ENCODE data around the gene KREMEN2.

KREMEN2 gene

DNA sequence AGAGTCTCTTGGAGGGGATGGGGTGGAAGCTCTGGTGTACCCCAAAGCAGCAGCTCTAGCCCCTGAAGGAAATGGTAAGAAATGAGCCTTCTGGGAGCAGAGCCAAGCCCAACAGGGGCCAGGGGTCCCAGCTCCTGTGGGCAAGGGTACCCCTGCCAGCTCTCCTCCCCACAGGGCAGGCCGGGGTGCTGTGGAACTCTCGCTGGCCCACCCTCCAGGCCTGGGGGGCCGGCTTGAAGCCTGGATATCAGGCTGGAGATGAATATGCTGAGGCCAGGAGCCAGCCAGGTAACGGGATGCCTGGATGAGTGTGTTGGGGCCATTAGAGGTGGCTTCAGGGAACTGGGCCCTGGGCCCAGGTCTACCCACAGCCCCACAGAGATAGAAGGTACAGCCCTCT lies 36.5 kb downstream of the KREMEN2 start:
- Histone ChIP-seq H3K4me1 (ENCODE audit: control insufficient read depth in 1 of 2, insufficient read depth in 2 of 2, low read length in 2 of 2) (peaks cover 0 to 4% of the 10 kb centered on the region in 2 donors), H3K4me3 (ENCODE audit: low read depth in 1 of 2, low read length in 2 of 2) (no peak overlapping the region), H3K9me3 (ENCODE audit: control insufficient read depth in 1 of 2, low read length in 2 of 2) (no peaks in the 10 kb centered on the region), H3K36me3 (ENCODE audit: control insufficient read depth in 1 of 2, insufficient read depth in 2 of 2, low read length in 2 of 2) (no peaks in the 10 kb centered on the region), H3K27me3 (ENCODE audit: low read depth, low read length) (no peaks in the 10 kb centered on the region), H3K27ac (ENCODE audit: low read length) (no peak overlapping the region)

DNA sequence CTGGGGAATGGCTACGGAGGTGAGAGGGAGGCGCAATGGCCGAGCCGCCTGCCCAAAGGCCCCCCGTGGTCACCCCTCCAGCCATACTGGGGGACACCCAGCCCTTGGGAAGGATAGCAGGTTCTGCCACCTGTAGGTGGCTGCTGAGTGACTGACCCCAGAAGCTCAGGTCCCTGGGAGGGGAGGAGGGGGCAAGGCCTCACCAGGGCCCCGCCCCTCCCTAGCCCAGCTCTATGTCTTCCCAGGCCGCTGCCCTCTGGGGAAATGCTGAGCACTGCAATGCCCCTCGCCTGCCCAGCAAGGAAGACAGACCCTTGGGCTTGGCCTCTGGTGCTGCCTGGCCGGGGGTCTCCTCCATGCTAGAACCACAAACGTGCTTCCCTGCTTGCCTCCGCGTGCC lies 37.2 kb downstream of the KREMEN2 start:
- Histone ChIP-seq H3K27me3 (ENCODE audit: low read depth, low read length) (no peaks in the 10 kb centered on the region), H3K27ac (ENCODE audit: low read length) (no peak overlapping the region), H3K36me3 (ENCODE audit: control insufficient read depth in 1 of 2, insufficient read depth in 2 of 2, low read length in 2 of 2) (no peaks in the 10 kb centered on the region), H3K9me3 (ENCODE audit: control insufficient read depth in 1 of 2, low read length in 2 of 2) (no peaks in the 10 kb centered on the region), H3K4me3 (ENCODE audit: low read depth in 1 of 2, low read length in 2 of 2) (no peak overlapping the region), H3K4me1 (ENCODE audit: control insufficient read depth in 1 of 2, insufficient read depth in 2 of 2, low read length in 2 of 2) (peaks cover 0 to 4% of the 10 kb centered on the region in 2 donors)

DNA sequence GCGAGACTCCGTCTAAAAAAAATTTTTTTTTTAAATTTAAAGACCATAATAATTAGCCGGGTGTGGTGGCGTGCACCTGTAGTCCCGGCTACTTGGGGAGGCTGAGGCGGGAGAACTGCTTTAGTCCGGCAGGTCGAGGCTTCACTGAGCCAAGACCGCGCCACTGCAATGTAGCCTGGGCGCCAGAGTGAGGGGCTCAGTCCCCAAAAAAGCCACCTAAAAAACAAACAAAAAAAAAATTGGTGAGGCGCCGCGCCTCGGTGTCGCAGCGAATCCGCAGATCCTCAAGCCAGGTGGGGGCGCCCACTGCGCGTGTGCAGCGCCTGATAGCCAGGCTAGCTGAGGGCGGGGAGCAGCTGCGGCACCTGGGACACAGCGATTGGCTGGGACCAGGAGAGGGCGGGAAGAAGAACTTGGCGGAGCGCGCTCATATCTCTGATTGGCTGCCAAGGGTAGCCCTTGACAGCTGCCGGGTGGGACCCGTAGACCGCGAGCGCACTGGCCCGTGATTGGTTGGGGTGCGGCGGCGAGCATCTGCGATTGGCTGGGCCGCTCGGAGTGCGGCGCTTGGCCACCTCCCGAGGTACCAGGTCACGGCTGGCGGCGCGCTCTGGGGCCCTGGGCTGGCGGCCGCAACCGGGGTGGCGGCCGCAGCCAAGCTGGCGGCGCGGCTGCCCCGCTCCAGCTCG lies 39.7 kb downstream of the KREMEN2 start:
- H3K9me3 ChIP-seq (ENCODE audit: control insufficient read depth in 1 of 2, low read length in 2 of 2), result no peaks in the 10 kb centered on the region
- H3K27ac ChIP-seq (ENCODE audit: low read length), result no peak overlapping the region
- peaks cover 3% of the 10 kb centered on the region for H3K27me3 ChIP-seq (ENCODE audit: low read depth, low read length)
- H3K4me3 ChIP-seq (ENCODE audit: low read depth in 1 of 2, low read length in 2 of 2), result no peak overlapping the region
- peaks cover 5 to 6% of the 10 kb centered on the region in 2 donors for H3K4me1 ChIP-seq (ENCODE audit: control insufficient read depth in 1 of 2, insufficient read depth in 2 of 2, low read length in 2 of 2)
- no peaks in the 10 kb centered on the region for H3K36me3 ChIP-seq (ENCODE audit: control insufficient read depth in 1 of 2, insufficient read depth in 2 of 2, low read length in 2 of 2)

DNA sequence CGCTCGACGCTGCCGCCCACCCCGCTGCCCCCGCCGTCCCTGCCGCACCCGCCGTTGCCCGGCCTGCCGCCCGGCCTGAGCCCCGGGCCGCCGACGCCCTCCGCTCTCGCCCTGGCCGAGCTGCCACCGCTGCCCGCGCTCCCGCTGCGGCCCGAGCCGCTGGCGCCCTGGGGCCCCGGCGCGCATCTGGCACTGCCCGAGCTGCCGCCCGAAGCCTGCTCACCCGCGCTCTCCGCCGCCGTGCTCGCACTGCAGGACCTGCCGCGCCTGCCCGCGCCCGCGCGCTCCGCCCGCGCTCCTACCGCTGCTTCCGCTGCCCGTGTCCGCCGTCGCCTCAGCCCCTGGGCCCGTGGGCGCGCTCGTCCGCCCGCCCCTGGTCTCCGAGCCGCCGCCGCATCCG lies 40.2 kb downstream of the KREMEN2 start:
- H3K9me3 ChIP-seq (ENCODE audit: control insufficient read depth in 1 of 2, low read length in 2 of 2), result no peaks in the 10 kb centered on the region
- peaks cover 3% of the 10 kb centered on the region for H3K27me3 ChIP-seq (ENCODE audit: low read depth, low read length)
- no peaks in the 10 kb centered on the region for H3K36me3 ChIP-seq (ENCODE audit: control insufficient read depth in 1 of 2, insufficient read depth in 2 of 2, low read length in 2 of 2)
- H3K4me3 ChIP-seq (ENCODE audit: low read depth in 1 of 2, low read length in 2 of 2), result no peak overlapping the region
- no peak overlapping the region for H3K27ac ChIP-seq (ENCODE audit: low read length)
- peaks cover 5 to 7% of the 10 kb centered on the region in 2 donors for H3K4me1 ChIP-seq (ENCODE audit: control insufficient read depth in 1 of 2, insufficient read depth in 2 of 2, low read length in 2 of 2)

DNA sequence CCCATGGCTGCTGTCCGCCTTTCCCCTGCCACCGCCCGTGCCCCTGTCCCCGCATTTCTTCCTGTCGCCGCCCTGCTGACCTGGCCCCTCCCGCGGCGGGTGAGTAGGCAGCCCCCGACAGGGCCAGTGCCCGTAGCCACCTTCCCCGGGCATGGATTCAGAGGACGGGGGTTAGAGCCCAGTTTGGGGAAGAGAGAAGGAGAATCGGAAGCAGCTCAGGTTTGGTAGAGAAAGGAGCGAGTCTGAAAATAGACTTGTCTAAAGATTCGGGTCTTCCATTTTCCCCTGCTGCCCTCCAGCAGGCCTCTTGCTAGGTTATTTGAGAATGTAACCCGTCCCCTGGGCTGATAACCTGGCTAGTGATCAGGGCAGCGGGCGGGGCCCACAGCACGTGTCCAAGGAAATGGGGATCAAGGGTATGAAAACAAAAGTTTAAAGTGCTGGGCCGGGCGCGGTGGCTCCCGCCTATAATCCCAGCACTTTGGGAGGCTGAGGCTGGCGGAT lies 40.8 kb downstream of the KREMEN2 start:
- no peaks in the 10 kb centered on the region for H3K36me3 ChIP-seq (ENCODE audit: control insufficient read depth in 1 of 2, insufficient read depth in 2 of 2, low read length in 2 of 2)
- H3K27ac ChIP-seq (ENCODE audit: low read length), result peak overlapping the region; percentile 31
- no peaks in the 10 kb centered on the region for H3K9me3 ChIP-seq (ENCODE audit: control insufficient read depth in 1 of 2, low read length in 2 of 2)
- peaks cover 3% of the 10 kb centered on the region for H3K27me3 ChIP-seq (ENCODE audit: low read depth, low read length)
- H3K4me3 ChIP-seq (ENCODE audit: low read depth in 1 of 2, low read length in 2 of 2), result peak overlapping the region; percentile 32 to 48
- peaks cover 5 to 7% of the 10 kb centered on the region in 2 donors for H3K4me1 ChIP-seq (ENCODE audit: control insufficient read depth in 1 of 2, insufficient read depth in 2 of 2, low read length in 2 of 2)

DNA sequence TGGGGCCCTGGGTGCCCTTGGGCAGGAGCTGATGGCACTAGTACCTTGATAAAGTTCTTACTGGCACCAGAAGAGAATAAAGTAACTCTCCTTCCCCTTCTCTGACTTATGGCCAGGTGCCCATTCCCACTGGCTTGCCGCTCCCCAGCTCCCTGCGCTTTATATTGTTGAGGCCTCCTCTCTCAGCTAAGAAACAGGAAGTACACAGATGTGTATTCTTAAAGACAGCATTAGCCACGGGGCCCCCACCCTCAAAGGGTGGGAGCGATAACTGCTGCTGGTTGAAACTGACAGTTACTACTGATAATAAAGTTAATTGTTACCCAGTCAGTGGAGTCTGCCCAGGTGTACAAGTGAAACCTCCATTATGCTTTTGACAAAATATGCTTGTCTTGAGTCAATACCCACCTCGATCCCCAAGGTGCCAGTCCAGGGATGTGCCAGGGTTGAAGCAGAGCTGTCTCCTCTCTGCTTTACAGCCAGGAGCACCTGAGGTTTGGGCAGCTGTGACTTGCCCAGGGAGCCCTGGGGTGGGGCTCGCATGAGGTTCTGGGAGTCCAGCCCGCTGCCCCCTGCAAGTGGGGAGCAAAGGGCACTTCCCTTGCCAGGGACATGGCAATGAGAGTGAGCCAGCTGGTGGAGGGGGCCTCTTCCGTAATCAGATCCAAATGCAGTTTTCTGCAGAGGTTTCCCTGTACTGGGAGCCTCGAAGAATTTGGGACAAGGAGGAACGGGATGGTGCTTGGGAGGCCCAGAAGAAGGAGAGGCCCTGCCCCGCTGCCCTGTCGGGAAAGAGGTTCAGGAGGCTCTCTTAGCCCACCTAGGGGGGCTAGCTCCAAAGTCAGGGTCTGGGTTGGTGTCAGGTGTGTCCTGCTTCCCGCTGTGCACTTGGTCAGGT lies 43.2 kb downstream of the KREMEN2 start:
- H3K4me3 ChIP-seq (ENCODE audit: low read depth in 1 of 2, low read length in 2 of 2), result no peak overlapping the region

DNA sequence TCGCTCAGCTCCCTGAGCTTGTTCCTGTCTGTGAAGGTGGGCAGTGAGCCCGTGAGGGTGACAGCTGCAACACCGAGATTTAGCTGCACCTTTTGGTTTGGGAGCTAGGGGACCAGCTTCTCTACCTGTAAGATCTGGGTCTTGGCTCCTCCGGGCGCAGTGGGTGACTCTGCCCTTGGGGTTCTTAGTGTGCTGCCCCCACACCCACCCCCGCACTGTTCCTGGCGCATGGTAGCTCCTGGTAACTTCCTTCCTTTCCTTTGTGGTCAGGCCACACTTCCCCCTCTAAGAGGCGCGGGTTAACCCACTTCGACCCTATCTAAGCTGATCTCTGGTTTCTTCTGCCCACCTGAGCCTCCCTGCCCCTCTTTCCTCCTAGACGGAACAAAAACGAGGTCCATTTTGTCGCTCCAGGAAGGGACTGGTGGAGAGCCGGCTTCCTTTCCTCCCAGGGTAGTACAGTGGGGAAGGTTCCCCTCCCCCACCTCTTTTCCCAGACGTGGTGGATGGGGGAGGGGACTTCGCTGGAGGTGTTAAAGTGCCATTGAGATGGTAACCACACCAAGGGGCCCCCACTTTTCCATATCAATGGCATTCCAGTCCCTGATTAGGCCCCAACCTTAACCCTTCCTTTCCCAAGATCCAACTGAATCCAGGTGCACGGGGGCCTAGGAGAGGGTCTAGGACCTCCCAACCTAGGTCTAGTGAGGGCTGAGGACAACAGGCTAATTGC lies 44.0 kb downstream of the KREMEN2 start:
- Histone ChIP-seq H3K4me1 (ENCODE audit: control insufficient read depth in 1 of 2, insufficient read depth in 2 of 2, low read length in 2 of 2) (peaks cover 5 to 7% of the 10 kb centered on the region in 2 donors), H3K9me3 (ENCODE audit: control insufficient read depth in 1 of 2, low read length in 2 of 2) (no peaks in the 10 kb centered on the region), H3K36me3 (ENCODE audit: control insufficient read depth in 1 of 2, insufficient read depth in 2 of 2, low read length in 2 of 2) (no peaks in the 10 kb centered on the region), H3K27me3 (ENCODE audit: low read depth, low read length) (peaks cover 15% of the 10 kb centered on the region), H3K27ac (ENCODE audit: low read length) (peak overlapping the region; percentile 74), H3K4me3 (ENCODE audit: low read depth in 1 of 2, low read length in 2 of 2) (peak overlapping the region; percentile 9 to 28)

More for the DNA sequence above, 43.2 kb downstream of the KREMEN2 start:
- Histone ChIP-seq H3K27ac (ENCODE audit: low read length) (peak overlapping the region; percentile 74), H3K27me3 (ENCODE audit: low read depth, low read length) (peaks cover 9% of the 10 kb centered on the region), H3K36me3 (ENCODE audit: control insufficient read depth in 1 of 2, insufficient read depth in 2 of 2, low read length in 2 of 2) (no peaks in the 10 kb centered on the region), H3K9me3 (ENCODE audit: control insufficient read depth in 1 of 2, low read length in 2 of 2) (no peaks in the 10 kb centered on the region), H3K4me1 (ENCODE audit: control insufficient read depth in 1 of 2, insufficient read depth in 2 of 2, low read length in 2 of 2) (peaks cover 5 to 7% of the 10 kb centered on the region in 2 donors)

DNA sequence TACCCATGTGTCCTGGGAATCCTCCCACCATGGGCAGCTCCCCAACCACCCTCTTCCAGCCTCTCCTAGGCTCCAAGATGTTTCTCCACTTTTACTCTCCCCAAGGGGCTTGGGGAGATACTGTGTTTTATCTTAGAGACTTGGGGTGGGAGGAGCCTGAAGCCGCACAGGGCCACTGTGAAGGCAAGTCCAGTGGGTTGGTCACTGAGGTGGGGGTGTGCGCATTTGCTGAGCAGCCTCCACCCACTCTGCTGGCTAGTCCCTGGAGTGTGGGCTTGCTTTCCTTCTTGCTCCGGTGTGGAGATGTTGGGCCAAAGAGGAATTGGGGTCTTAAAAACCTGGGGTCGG lies 44.6 kb downstream of the KREMEN2 start:
- no peaks in the 10 kb centered on the region for H3K9me3 ChIP-seq (ENCODE audit: control insufficient read depth in 1 of 2, low read length in 2 of 2)
- peaks cover 16% of the 10 kb centered on the region for H3K27me3 ChIP-seq (ENCODE audit: low read depth, low read length)
- no peaks in the 10 kb centered on the region for H3K36me3 ChIP-seq (ENCODE audit: control insufficient read depth in 1 of 2, insufficient read depth in 2 of 2, low read length in 2 of 2)
- peaks cover 5 to 7% of the 10 kb centered on the region in 2 donors for H3K4me1 ChIP-seq (ENCODE audit: control insufficient read depth in 1 of 2, insufficient read depth in 2 of 2, low read length in 2 of 2)
- H3K27ac ChIP-seq (ENCODE audit: low read length), result peak overlapping the region; percentile 74
- no peak overlapping the region for H3K4me3 ChIP-seq (ENCODE audit: low read depth in 1 of 2, low read length in 2 of 2)

DNA sequence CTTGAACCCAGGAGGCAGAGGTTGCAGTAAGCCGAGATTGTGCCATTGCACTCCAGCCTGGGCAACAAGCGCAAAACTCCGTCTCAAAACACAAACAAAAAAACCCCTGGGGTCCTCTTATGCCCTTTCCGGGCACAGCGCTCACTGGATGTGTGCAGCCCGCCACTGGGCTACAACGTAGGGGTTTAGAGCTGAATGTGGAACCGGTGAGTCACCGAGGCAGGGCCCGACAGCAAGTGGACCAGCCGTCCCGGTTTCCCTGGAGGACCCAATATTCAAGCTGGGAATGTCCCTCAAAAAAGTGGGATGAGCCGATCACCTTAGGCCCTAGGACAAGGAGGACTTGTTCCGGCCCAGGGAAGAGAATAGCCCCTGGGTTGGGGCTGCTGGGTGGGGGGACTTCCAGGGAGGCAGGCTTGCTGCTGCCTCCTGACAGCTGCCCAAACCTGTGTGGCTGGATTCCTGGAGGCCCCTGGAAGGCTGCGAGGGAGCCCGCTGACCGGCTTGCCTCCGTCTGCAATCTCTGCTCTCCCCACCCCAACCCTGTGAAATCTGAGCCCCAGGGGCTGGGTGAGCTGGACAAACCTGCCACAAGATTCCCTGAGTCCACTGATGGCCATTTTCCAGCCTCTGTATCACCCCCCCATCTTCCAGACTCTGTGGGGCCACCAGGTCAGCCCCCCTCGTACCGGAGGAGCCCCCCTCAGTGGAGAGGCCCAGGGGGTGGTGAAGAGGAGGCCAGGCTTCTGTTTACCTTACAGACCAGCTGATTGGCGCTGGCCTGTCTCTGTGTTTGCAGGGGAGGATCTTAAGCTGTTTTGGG lies 45.7 kb downstream of the KREMEN2 start:
- Histone ChIP-seq H3K27ac (ENCODE audit: low read length) (no peak overlapping the region), H3K27me3 (ENCODE audit: low read depth, low read length) (peaks cover 16% of the 10 kb centered on the region)

DNA sequence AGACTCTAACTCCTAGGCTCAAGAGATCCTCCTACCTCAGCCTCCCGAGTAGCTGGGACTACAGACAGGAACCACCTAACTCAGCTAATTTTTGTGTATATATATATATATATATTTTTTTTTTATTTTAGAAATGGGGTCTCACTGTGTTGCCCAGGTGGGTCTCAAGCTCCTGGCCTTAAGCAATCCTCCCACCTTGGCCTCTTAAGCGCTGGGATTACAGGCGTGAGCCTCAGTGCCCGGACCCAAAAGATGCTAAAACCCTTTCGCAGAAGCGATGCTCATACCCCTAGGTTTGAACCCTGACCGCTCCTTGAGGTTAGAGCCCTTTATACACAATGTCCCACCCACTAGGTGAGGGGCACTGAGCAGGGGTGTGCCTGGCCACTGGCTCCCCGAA lies 46.4 kb downstream of the KREMEN2 start:
- peaks cover 3 to 5% of the 10 kb centered on the region in 2 donors for H3K4me1 ChIP-seq (ENCODE audit: control insufficient read depth in 1 of 2, insufficient read depth in 2 of 2, low read length in 2 of 2)
- peaks cover 16% of the 10 kb centered on the region for H3K27me3 ChIP-seq (ENCODE audit: low read depth, low read length)
- no peak overlapping the region for H3K4me3 ChIP-seq (ENCODE audit: low read depth in 1 of 2, low read length in 2 of 2)
- H3K27ac ChIP-seq (ENCODE audit: low read length), result no peak overlapping the region
- no peaks in the 10 kb centered on the region for H3K9me3 ChIP-seq (ENCODE audit: control insufficient read depth in 1 of 2, low read length in 2 of 2)
- no peaks in the 10 kb centered on the region for H3K36me3 ChIP-seq (ENCODE audit: control insufficient read depth in 1 of 2, insufficient read depth in 2 of 2, low read length in 2 of 2)

More for the DNA sequence above, 45.7 kb downstream of the KREMEN2 start:
- Histone ChIP-seq H3K9me3 (ENCODE audit: control insufficient read depth in 1 of 2, low read length in 2 of 2) (no peaks in the 10 kb centered on the region), H3K36me3 (ENCODE audit: control insufficient read depth in 1 of 2, insufficient read depth in 2 of 2, low read length in 2 of 2) (no peaks in the 10 kb centered on the region), H3K4me1 (ENCODE audit: control insufficient read depth in 1 of 2, insufficient read depth in 2 of 2, low read length in 2 of 2) (peaks cover 5% of the 10 kb centered on the region in 2 donors), H3K4me3 (ENCODE audit: low read depth in 1 of 2, low read length in 2 of 2) (no peak overlapping the region)
